Heart left ventricle (tissue), 16 donors: Measurements from ENCODE around the gene GRWD1. TPM values are rescaled to one million over a fixed set of nuclear protein-coding genes. Genes with fewer than 3 reads are reported as not detected.

Experiments
- ATAC-seq, 4 donors: fragments of 200-7000 bp; cut with Tn5 transposase; one replicate each; pipeline ENCODE4 v1.9.1; 2020 to 2022; ENCODE audit warnings: moderate library complexity in 4 of 4, mild to moderate bottlenecking in 3 of 4, moderate number of reproducible peaks in 1 of 4
- DNase-seq, 5 donors: peaks; one replicate each; pipeline ENCODE4 v3.0.0-alpha.2; 2020
- H3K27ac ChIP-seq, 12 donors: fragments of 200-600 bp; sonication (generic) in 4 of 12; one replicate each; pipeline versions ENCODE4 v1.5.0 to v1.8.0; 2016 to 2022; ENCODE audit warnings: mild to moderate bottlenecking in 2 of 12
- H3K27me3 ChIP-seq, 9 donors: fragments of 200-600 bp; sonication (generic) in 2 of 9; one replicate each; pipeline versions ENCODE4 v1.5.1 to v1.8.0; 2016 to 2022; ENCODE audit warnings: mild to moderate bottlenecking in 3 of 9
- H3K36me3 ChIP-seq, 9 donors: fragments of 200-600 bp; sonication (generic) in 2 of 9; one replicate each; pipeline versions ENCODE4 v1.5.0 to v1.8.0; 2018 to 2022; ENCODE audit warnings: mild to moderate bottlenecking in 2 of 9
- H3K4me1 ChIP-seq, 12 donors: fragments of 200-600 bp; sonication (generic) in 4 of 12; one replicate each; pipeline versions ENCODE4 v1.5.0 to v1.8.0; 2016 to 2022; ENCODE audit warnings: mild to moderate bottlenecking in 3 of 12
- H3K4me3 ChIP-seq, 12 donors: fragments of 200-600 bp; sonication (generic) in 4 of 12; one replicate each; pipeline versions ENCODE4 v1.5.0 to v1.8.0; 2017 to 2022; ENCODE audit warnings: mild to moderate bottlenecking in 9 of 12, moderate library complexity in 4 of 12
- H3K9me3 ChIP-seq, 12 donors: fragments of 200-600 bp; sonication (generic) in 4 of 12; one replicate each; pipeline versions ENCODE4 v1.5.0 to v1.8.0; 2016 to 2022; ENCODE audit warnings: mild to moderate bottlenecking in 1 of 12
- POLR2A ChIP-seq, 2 donors: fragments of 450-650 bp; IDR thresholded peaks; one replicate each; pipeline ENCODE4 v1.6.1; 2017; ENCODE audit warnings: antibody characterized with exemption in 2 of 2, mild to moderate bottlenecking in 2 of 2, moderate library complexity in 2 of 2
- WGBS, 4 donors: extraction: QIAGEN DNeasy Blood & Tissue Kit in 2 of 4; methylation state at CpG; one replicate each; pipeline versions ENCODE4 v1.1.5 to v1.1.7; 2013 to 2018; 5-methylcytosine and 5-hydroxymethylcytosine counted together
- intact Hi-C, 10 donors: fragments of 100-400 bp; cut with DNase I; formaldehyde crosslinking; loops; one replicate each; pipeline versions ENCODE4 v1.11.1 to v1.14.2; 2022
- polyA plus RNA-seq, 2 donors: library from polyadenylated mRNA; stranded (reverse); fragments of 200-250 nt; gene quantifications; one replicate each; pipeline ENCODE4 v1.2.3, GENCODE V29; 2013
- total RNA-seq, 9 donors: library from RNA; depleted of rRNA in 2 of 9; stranded (reverse); fragments of >200 nt in 2 of 9; fragmentation: NEBNext Ultra II Directional in 3 of 9; extraction: Animal tissue kit (Norgen Biotek cat#: 25700) in 3 of 9; gene quantifications; one replicate each; pipeline versions ENCODE4 v1.1.0 to v1.2.4, GENCODE V29; 2016 to 2023
- TF ChIP-seq, protein P1 (sequence below), 12 donors: fragments of 200-600 bp; sonication (generic) in 4 of 12; IDR thresholded peaks; one replicate each; pipeline versions ENCODE4 v1.5.0 to v1.8.0; 2018 to 2022; ENCODE audit warnings: antibody characterized with exemption in 12 of 12, mild to moderate bottlenecking in 5 of 12
- donor health status: ischemic (EF 13 %, LVEDD 7.1; RV severe dilation, severe dysfunction).
- donor health status: healthy with polysubstance abuse.
- donor health status: DM: no; HTN: yes; CAD: no.
- donor health status: DM: no; HTN: no; CAD: no.
- donor health status: ischemic (EF 25% LVEDD 6.9; RV normal size, moderate dysfunction).
- donor health status: ischemic (EF 25% LVEDD 5.7; RV mildly dilated, moderate dysfunction).
- donor health status: healthy.
- donor health status: DM: yes; HTN: yes; CAD: no.
- donor health status: ischemic (EF 35%, LVEDD 5.7; RV mildly dilated, moderate dysfunction).
- donor health status: nonischemic (EF 11% LVEDD 7.7; RV severe dilation, severe dysfunction).
- donor health status: DM: yes; HTN: yes; CAD: no.
- donor health status: PGD.
- donor health status: ischemic (EF 29% LVEDD 5.4; RV normal size, mild dysfunction).
- donor health status: nonischemic (EF 23%, LVEDD 6.1; RV moderate dilation, normal function).

GRWD1 gene
- total and polyA plus RNA-seq, 11 donors = 5.1 to 35.4 (median 19.0) TPM

DNA sequence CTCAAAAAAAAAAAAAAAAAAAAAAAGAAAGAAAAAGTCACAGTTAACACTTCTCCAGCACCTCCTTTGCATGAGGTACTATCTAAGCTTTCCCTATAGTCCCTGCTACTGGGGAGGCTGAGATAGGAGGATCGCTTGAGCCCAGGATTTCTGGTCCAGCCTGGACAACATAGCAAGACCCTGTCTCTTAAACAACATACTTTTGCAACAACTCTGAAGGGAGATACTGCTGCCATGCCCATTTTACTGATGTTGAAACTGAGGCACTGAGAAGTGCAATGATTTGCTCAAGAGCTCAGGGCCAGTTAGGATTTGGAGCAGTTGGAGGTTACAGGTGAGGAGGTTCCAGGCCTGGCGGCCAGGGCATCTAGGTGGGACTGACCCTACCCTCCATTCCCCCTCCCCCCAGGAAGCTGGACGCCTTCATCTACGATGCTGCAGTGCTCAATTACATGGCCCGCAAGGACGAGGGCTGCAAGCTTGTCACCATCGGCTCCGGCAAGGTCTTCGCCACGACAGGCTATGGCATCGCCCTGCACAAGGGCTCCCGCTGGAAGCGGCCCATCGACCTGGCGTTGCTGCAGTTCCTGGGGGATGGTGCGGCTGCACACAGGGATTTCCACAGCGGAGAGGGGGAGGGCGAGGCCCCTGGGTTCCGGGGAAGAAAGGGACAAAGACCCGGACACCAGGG is 4.3 kb upstream of the GRWD1 start:
- Histone ChIP-seq H3K4me1 (peaks cover 0 to 25% (median 16%) of the 10 kb centered on the region in 12 donors), H3K36me3 (no peaks in the 10 kb centered on the region), H3K4me3 (no peak overlapping the region), H3K27me3 (peaks cover 4 to 30% (median 15%) of the 10 kb centered on the region in 9 donors), H3K9me3 (no peaks in the 10 kb centered on the region), H3K27ac (no peak overlapping the region)
- TF ChIP-seq POLR2A (IDR thresholded peaks at IDR 0.05) = no peak
- TF ChIP-seq, protein P1, sequence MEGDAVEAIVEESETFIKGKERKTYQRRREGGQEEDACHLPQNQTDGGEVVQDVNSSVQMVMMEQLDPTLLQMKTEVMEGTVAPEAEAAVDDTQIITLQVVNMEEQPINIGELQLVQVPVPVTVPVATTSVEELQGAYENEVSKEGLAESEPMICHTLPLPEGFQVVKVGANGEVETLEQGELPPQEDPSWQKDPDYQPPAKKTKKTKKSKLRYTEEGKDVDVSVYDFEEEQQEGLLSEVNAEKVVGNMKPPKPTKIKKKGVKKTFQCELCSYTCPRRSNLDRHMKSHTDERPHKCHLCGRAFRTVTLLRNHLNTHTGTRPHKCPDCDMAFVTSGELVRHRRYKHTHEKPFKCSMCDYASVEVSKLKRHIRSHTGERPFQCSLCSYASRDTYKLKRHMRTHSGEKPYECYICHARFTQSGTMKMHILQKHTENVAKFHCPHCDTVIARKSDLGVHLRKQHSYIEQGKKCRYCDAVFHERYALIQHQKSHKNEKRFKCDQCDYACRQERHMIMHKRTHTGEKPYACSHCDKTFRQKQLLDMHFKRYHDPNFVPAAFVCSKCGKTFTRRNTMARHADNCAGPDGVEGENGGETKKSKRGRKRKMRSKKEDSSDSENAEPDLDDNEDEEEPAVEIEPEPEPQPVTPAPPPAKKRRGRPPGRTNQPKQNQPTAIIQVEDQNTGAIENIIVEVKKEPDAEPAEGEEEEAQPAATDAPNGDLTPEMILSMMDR (IDR thresholded peaks at IDR 0.05) = no peak
- ATAC-seq (no peak), DNase-seq (no peak)
- WGBS, 4 donors = 91 to 96% (median 94%) methylated on average over 20 of the region's 20 CpGs
- intact Hi-C loops = no loop called here

- Histone ChIP-seq H3K4me3 (peak overlapping the region in 1 of 12 donors; percentile 98), H3K9me3 (no peaks in the 10 kb centered on the region), H3K4me1 (peaks cover 0 to 27% (median 19%) of the 10 kb centered on the region in 12 donors), H3K27me3 (peaks cover 4 to 30% (median 15%) of the 10 kb centered on the region in 9 donors), H3K36me3 (peaks cover 0 to 5% (median 4%) of the 10 kb centered on the region in 9 donors), H3K27ac (no peak overlapping the region)
- intact Hi-C loops = no loop called here
- TF ChIP-seq, protein P1 (IDR thresholded peaks at IDR 0.05) = no peak
- TF ChIP-seq POLR2A (IDR thresholded peaks at IDR 0.05) = no peak
- 43 to 80% (median 55%) methylated on average over 22 to 94 of the region's 94 CpGs for WGBS, 4 donors
- ATAC-seq (no peak), DNase-seq (no peak)
These were observed 3.4 kb upstream of the GRWD1 start for GRCh38 chr19:48442116-48443035.

DNA sequence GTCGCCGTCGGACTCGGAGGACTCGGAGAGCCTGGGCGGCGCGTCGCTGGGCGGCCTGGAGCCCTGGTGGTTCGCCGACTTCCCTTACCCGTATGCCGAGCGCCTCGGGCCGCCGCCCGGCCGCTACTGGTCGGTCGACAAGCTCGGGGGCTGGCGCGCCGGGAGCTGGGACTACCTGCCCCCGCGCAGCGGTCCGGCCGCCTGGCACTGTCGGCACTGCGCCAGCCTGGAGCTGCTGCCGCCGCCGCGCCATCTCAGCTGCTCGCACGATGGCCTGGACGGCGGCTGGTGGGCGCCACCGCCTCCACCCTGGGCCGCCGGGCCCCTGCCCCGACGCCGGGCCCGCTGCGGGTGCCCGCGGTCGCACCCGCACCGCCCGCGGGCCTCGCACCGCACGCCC is 2.5 kb upstream of the GRWD1 start:
- H3K27me3 ChIP-seq = peaks cover 4 to 30% (median 15%) of the 10 kb centered on the region in 9 donors
- no peaks in the 10 kb centered on the region for H3K9me3 ChIP-seq
- ATAC-seq = no peak
- 19 to 30% (median 26%) methylated on average over 17 to 60 of the region's 60 CpGs for WGBS, 4 donors
- H3K4me1 ChIP-seq = peaks cover 0 to 27% (median 19%) of the 10 kb centered on the region in 12 donors
- TF ChIP-seq, protein P1 (IDR thresholded peaks at IDR 0.05) = no peak
- TF ChIP-seq POLR2A (IDR thresholded peaks at IDR 0.05) = no peak
- H3K36me3 ChIP-seq = peaks cover 0 to 13% (median 12%) of the 10 kb centered on the region in 9 donors
- intact Hi-C loops = no loop called here
- peak overlapping the region in 6 of 12 donors; percentile 10 to 98 (median 28) for H3K4me3 ChIP-seq
- DNase-seq = no peak
- no peak overlapping the region for H3K27ac ChIP-seq

DNA sequence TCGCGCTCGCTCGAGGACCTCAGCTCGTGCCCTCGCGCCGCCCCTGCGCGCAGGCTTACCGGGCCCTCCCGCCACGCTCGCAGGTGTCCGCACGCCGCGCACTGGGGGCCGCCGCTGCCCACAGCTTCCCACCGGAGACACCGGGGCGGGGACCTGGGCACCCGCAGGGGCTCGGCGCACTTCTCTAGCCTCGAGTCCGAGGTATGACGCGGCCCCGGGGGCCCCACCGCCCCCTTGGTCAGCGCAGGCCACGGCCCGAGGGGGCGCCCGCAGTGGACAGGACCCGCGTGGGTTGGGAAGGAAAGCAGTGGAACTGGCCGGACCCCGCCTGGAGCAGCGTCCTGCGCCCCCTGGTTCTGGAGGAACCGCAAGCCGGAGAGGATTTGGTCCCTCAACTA is 2.1 kb upstream of the GRWD1 start:
- peaks cover 4 to 30% (median 15%) of the 10 kb centered on the region in 9 donors for H3K27me3 ChIP-seq
- intact Hi-C loops = loop anchor here in 2 of 10 donors (2.0 kb wide), 2 partner anchors 27 to 53 kb away; partner anchors contain the start of gene KDELR1 (in 1 of the 2)
- H3K36me3 ChIP-seq = peaks cover 0 to 18% (median 17%) of the 10 kb centered on the region in 9 donors
- 13 to 28% (median 21%) methylated on average over 25 to 45 of the region's 45 CpGs for WGBS, 4 donors
- H3K4me1 ChIP-seq = peaks cover 0 to 27% (median 19%) of the 10 kb centered on the region in 12 donors
- peak overlapping the region in 8 of 12 donors; percentile 70 to 98 (median 94) for H3K4me3 ChIP-seq
- DNase-seq = no peak
- no peaks in the 10 kb centered on the region for H3K9me3 ChIP-seq
- TF ChIP-seq, protein P1 (IDR thresholded peaks at IDR 0.05) = no peak
- no peak for ATAC-seq
- H3K27ac ChIP-seq = no peak overlapping the region
